ENCODE results near the gene KDM1B.
A peak's percentile ranks its signal among the peaks of the same experiment; 100 is the strongest.
"Not testable (repeated sequence)": the region's sequence is repeated elsewhere in the genome, so short reads cannot be mapped to it uniquely, and the experiment has no call there.

KDM1B gene

GRCh38 chr6:18151391-18151790 lies 3.8 kb upstream of the KDM1B start:
- DNase-seq, result not testable (repeated sequence)

- DNase-seq, result no peak
Observed at GRCh38 chr6:18151801-18152200, 3.4 kb upstream of the KDM1B start.

- no peak for DNase-seq
Observed at GRCh38 chr6:18153311-18153703, 1.9 kb upstream of the KDM1B start.

DNA sequence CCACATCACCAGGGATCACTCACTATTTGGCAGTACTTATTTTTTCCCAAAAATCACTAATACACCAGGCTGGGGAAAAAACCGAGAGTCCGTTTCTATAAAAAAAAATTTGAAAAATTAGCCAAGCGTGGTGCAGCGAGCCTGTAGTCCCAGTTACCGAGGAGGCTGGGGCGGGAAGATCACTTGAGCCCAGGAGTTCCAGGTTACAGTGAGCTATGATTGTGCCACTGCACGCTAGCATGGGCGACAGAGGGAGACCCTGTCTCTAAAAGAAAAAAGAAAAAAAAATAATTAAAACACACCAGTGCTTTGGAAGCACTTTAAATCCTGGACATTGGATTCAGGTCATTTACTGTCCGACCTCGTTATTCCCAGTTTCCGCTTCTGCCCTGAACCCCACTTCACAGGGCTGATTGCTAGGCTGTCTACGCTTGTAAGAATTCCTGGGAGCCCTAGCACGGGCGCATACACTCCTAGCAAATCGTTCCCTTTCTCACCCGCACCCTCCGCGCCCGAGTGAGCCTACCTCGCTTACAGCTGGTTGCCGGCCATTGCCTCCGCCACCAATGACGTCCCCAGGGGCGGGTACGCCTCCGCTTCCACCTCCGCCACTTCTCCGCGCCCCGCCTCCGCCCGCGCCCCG lies 594 bp upstream of the KDM1B start, which contains the start of gene TPMT:
TPMT (minus strand) TSS at position 571 of the 643 bp plus-strand sequence. CDS start 5,950 bp downstream, outside the sequence.
- DNase-seq, result no peak

- peak; percentile 18 to 36 (median 31) for DNase-seq
Observed at GRCh38 chr6:18155864-18156421, 721 bp downstream of the KDM1B start.

DNA sequence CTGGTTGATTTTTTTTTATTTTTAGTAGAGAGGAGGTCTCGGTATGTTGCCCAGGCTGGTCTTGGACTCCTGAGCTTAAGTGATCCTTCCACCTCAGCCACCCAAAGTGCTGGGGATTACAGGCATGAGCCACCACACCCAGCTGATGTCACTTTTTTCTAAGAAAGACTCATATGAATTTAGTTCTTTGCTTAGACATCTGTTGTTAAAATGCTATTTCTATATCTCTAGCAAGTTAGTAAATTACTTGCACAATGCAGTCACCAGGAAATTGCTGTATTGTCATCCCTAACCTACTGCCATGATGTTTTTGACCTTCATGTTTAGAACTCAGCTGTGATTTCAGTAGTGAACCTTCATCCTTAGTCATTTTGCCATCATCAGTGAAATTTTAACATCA lies 5.7 kb downstream of the KDM1B start:
- peak in 1 of 5 donors; percentile 39 for DNase-seq

DNA sequence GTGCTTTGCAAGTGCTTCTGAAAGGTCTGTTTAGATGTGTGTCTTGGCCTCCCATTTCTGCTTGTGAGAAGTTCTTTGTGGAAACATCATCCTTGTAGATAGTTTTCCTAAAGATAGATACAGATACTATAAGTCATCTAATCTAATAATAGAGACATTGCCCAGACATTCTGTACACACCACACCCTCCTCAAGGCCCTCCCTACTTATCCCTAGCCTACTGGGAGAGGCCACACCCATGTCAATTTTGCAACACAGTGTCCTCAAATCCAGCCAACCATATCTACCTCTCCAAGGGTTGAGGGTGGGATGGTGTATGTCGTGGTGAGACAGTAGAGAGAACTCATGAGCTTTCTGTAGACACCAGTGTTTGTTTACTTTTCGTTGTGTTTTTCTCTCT lies 6.2 kb downstream of the KDM1B start:
- no peak for DNase-seq

GRCh38 chr6:18162401-18162800 lies 7.2 kb downstream of the KDM1B start:
- DNase-seq, result no peak

DNA sequence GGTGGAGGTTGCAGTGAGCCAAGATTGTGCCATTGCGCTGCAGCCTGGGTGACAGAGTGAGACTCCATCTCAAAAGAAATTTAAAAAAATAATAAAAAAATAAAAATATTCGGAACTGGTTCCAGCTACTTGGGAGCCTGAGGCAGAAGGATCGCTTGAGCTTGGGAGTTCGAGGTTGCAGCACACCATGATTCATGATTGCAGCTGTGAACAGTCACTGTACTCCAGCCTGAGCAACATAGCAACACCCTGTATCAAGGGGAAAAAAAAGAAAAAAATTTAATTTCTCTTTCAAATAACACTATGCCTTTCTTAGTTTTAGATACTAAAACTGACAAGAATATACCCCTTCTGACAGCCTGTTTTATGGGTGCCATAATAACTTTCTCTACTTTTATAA lies 10.5 kb downstream of the KDM1B start:
- DNase-seq, result no peak

GRCh38 chr6:18166312-18167036 lies 11.3 kb downstream of the KDM1B start:
- no peak for DNase-seq

DNA sequence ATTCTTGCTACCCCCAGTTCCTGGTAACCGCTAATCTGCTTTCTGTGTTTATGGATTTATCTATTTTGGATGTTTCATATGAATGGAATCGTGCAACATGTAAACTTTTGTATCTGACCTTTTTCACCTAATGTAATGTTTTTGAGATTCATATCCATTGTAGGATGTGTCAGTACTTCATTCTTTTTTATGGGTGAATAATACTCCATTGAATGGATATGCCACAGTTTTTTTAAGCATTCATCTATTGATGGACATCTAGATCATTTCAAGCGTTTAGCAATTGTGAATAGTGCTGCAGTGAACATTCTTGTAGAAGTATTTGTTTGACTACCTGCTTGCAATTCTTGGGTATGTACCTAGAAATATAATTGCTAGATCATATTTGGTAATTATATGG lies 13.0 kb downstream of the KDM1B start:
- no peak for DNase-seq

DNA sequence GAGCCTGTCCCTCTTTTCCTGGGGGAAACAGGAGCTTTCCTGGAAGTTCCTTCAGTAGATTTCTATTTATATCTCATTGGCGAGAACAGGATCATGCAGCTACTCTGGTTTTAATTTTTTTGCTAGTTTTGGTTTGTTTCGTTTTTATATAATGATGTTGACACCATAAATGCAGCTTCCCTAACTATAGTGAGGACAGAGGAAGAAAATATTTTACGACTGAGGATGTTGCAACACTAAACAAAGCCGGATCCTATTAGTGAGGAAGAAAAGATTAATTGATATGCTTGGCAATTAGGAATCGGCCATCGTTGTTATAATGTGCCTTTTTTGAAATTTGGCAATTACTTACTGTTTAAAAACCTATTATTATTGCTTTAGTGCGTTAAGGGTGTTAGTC lies 16.6 kb downstream of the KDM1B start:
- no peak for DNase-seq

DNA sequence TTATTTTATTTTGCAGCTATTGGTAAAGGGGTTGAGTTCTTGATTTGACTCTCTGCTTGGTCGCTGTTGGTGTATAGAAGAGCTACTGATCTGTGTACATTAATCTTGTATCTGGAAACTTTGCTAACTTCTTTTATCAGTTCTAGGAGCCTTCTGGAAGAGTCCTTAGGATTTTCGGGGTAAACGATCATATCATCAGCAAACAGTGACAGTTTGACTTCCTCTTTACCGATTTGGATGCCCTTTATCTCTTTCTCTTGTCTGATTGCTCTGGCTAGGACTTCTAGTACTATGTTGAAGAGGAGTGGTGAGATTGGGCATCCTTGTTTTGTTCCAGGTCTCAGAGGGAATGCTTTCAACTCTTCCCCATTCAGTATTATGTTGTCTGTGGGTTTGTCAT lies 21.0 kb downstream of the KDM1B start:
- DNase-seq, result not testable (repeated sequence)

DNA sequence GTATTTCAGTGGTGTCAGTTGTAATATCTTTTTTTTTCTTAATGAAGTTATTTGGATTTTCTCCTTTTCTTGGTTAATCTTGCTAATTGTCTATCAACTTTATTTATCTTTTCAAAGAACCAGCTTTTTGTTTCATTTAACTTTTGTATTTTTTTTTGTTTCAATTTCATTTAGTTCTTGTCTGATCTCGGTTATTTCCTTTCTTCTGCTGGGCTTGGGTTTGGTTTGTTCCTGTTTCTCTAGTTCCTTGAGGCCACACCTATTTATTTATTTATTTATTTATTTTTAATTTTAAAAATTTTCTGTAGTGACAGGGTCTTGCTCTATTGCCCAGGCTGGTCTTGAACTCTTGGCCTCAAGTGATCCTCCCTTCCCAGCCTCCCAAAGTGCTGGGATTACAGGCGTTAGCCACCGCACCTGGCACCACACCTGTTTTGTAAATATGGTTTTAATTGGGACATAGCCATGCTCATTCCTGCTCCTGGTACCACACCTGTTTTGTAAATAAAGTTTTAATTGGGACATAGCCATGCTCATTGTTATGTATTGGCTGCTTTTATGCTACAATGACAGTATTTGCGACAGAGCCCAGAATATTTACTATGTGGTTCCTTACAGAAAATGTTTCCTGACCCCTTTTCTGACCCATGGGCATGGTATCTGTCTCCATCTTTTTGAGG lies 22.2 kb downstream of the KDM1B start:
- no peak for DNase-seq

DNA sequence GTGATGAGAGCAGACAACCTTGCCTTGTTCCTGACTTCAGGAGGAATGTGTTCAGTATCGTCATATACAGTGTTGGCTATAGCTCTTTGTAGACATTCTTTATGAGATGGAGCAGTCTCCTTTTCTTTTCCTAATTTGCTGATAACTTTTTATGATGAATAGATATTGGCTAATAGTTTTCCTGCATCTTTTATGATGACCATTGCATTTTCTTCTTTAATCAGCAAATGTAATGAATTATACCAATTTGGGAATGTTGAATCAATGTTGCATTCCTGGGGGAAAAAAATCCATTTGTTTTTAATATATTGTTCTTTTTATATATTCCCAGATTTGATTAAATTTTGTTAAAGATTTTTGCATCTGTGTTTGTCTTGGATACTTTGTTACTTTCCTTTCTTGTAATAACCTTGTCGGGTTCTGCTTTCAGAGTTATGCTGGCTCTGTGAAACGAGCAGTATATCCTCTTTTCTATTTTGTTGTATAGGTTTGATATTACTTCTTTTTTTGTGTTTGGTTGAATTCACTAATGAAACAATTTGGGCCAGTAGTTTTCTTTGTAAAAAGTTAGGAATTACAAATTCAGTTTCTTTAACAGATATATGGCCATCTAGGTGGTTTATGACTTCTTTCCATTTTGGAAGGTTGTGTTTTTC lies 23.9 kb downstream of the KDM1B start:
- no peak for DNase-seq

DNA sequence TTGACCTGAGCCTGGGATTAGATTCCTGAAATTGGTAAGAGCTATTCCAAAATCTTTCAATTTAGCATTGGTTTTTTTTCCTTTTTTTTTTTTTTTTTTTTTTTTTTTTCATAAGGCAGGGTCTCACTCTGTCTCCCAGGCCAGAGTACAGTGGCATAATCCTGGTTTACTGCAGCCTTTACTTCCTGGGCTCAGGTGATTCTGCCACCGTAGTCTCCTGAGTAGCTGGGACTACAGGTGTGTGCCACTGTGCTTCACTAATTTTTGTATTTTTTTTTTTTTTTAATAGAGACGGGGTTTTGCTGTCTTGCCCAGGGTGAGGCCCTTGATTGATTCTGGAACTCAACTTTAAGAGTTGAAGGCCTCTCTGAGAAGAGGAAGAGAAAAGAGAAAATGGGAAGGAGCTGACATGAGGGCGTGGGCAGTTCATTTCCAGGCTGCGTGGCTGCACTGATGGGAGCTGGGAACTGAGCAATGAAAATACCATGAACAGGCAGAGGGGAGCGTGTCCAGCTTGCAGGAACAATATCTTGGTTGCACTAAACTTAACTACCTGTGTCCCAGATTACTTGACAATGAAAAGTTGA lies 24.6 kb downstream of the KDM1B start:
- DNase-seq, result no peak

DNA sequence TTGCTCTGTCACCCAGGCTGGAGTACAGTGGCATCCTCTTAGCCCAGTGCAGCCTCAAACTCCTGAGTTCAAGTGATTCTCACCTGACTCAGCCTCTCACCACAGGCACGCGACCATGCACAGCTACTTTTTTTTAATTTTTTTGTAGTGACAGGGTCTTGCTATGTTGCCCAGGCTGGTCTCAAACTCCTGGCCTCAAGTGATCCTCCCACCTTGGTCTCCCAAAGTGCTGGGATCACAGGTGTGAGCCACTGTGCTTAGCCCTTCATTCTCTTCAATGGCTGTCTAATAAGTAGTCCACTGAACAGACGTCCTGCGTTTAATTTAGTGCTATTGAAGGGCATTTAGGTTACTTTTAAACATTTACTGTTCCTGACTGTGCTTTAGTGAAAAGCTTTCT lies 27.3 kb downstream of the KDM1B start:
- no peak for DNase-seq

GRCh38 chr6:18183766-18184165 lies 28.5 kb downstream of the KDM1B start:
- DNase-seq, result no peak

GRCh38 chr6:18185624-18186023 lies 30.4 kb downstream of the KDM1B start:
- DNase-seq, result no peak

GRCh38 chr6:18186033-18186432 lies 30.8 kb downstream of the KDM1B start:
- no peak for DNase-seq

DNA sequence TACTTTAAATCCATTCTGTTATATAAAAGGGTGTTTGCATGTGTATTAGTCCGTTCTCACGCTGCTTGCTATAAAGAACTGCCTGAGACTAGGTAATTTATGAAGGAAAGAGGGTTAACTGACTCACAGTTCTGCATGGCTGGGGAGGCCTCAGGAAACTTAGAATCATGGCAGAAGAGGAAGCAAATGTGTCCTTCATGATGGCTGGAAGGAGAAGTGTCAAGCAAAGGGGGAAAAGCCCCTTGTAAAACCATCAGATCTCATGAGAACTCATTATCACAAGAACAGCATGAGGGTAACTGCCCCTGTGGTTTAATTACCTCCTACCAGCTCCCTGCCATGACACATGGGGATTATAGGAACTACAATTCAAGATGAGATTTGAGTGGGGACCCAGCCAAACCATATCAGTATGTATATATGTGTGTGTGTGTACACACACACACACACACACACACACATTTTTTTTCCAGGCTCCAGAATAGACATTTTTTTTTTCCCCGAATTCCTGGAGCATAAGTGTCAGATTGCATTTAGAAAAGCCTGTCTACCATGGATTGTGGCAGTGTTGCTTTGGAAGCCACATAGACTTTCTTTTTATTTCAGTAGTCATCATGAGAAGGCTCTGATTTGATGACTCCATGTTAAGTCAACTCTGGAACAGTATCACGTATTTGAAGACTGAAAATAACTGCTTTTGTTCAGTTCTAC lies 31.5 kb downstream of the KDM1B start:
- no peak for DNase-seq

GRCh38 chr6:18187701-18188100 lies 32.5 kb downstream of the KDM1B start:
- no peak for DNase-seq

All from T-helper 1 cell (primary cell).